NCI-H748 (cell line): ENCODE results near the gene GPR146.

Experiments
- DNase-seq: peaks from one replicate; lab custom pipeline; 2025; ENCODE audit not compliant: unreplicated experiment; lab: John Stamatoyannopoulos, UW

The GPR146 gene

GRCh38 chr7:1041551-1042491, 2.5 kb upstream of the GPR146 start:
- DNase-seq = no peak

GRCh38 chr7:1042492-1042833, 1.9 kb upstream of the GPR146 start:
- no peak for DNase-seq

- DNase-seq = no peak
These were observed 676 bp upstream of the GPR146 start for GRCh38 chr7:1043552-1044188.

- DNase-seq = no peak
These were observed 1.0 kb downstream of the GPR146 start for GRCh38 chr7:1045069-1046063.

- DNase-seq = peak; percentile 17
These were observed 2.7 kb downstream of the GPR146 start for GRCh38 chr7:1046722-1047679.

- DNase-seq = no peak
These were observed 4.8 kb downstream of the GPR146 start for GRCh38 chr7:1049006-1049741.

- no peak for DNase-seq
These were observed 5.5 kb downstream of the GPR146 start for GRCh38 chr7:1049801-1050200.

GRCh38 chr7:1050254-1050906, 6.0 kb downstream of the GPR146 start:
- DNase-seq = no peak

- no peak for DNase-seq
These were observed 6.8 kb downstream of the GPR146 start for GRCh38 chr7:1050956-1051690.

- no peak for DNase-seq
These were observed 7.9 kb downstream of the GPR146 start for GRCh38 chr7:1052031-1052818.

GRCh38 chr7:1053002-1053411, 8.7 kb downstream of the GPR146 start:
- DNase-seq = no peak

- DNase-seq = no peak
These were observed 9.5 kb downstream of the GPR146 start for GRCh38 chr7:1053816-1054370.

- no peak for DNase-seq
These were observed 10.1 kb downstream of the GPR146 start for GRCh38 chr7:1054438-1054837.

GRCh38 chr7:1054861-1055450, 10.6 kb downstream of the GPR146 start:
- DNase-seq = no peak

GRCh38 chr7:1055491-1055955, 11.2 kb downstream of the GPR146 start:
- no peak for DNase-seq

GRCh38 chr7:1055956-1056784, 11.8 kb downstream of the GPR146 start:
- DNase-seq = no peak
